Stimulated activated CD4-positive, alpha-beta T cell treated with anti-CD3 and anti-CD28 coated beads, Interleukin-4, amount 100 ng/mL, for 24 hours (primary cell): ENCODE measurements around the gene TRAPPC12.

ENCODE experiments used
- DNase-seq: peaks from one replicate; pipeline ENCODE4 v3.0.0-alpha.2; 2020

Gene TRAPPC12

GRCh38 chr2:3470856-3471737 lies 91.6 kb downstream of the TRAPPC12 start:
- no peak for DNase-seq

- DNase-seq = no peak
These were observed 92.8 kb downstream of the TRAPPC12 start for GRCh38 chr2:3472296-3472695.

GRCh38 chr2:3472966-3473365 lies 93.5 kb downstream of the TRAPPC12 start:
- no peak for DNase-seq

GRCh38 chr2:3475771-3476170 lies 96.3 kb downstream of the TRAPPC12 start:
- no peak for DNase-seq

GRCh38 chr2:3476321-3476984 lies 97.0 kb downstream of the TRAPPC12 start:
- no peak for DNase-seq

GRCh38 chr2:3476985-3477327 lies 97.5 kb downstream of the TRAPPC12 start:
- DNase-seq = no peak

- no peak for DNase-seq
These were observed 99.4 kb downstream of the TRAPPC12 start for GRCh38 chr2:3478846-3479385.

- no peak for DNase-seq
These were observed 100.2 kb downstream of the TRAPPC12 start for GRCh38 chr2:3479430-3480320.

- no peak for DNase-seq
These were observed 101.0 kb downstream of the TRAPPC12 start for GRCh38 chr2:3480352-3481010.

- no peak for DNase-seq
These were observed 101.5 kb downstream of the TRAPPC12 start for GRCh38 chr2:3481011-3481400.

- DNase-seq = no peak
These were observed 102.4 kb downstream of the TRAPPC12 start for GRCh38 chr2:3481736-3482362.

- DNase-seq = no peak
These were observed 102.9 kb downstream of the TRAPPC12 start for GRCh38 chr2:3482363-3482821.

GRCh38 chr2:3483227-3483985 lies 103.9 kb downstream of the TRAPPC12 start:
- no peak for DNase-seq

- DNase-seq = no peak
These were observed 104.8 kb downstream of the TRAPPC12 start for GRCh38 chr2:3483986-3484960.

GRCh38 chr2:3485166-3485565 lies 105.7 kb downstream of the TRAPPC12 start:
- no peak for DNase-seq

GRCh38 chr2:3486047-3487027 lies 106.8 kb downstream of the TRAPPC12 start:
- DNase-seq = no peak

- DNase-seq = no peak
These were observed 107.5 kb downstream of the TRAPPC12 start for GRCh38 chr2:3487028-3487425.

GRCh38 chr2:3487432-3487831 lies 107.9 kb downstream of the TRAPPC12 start:
- DNase-seq = no peak
